Small intestine (tissue), 7 donors: ENCODE measurements around the gene CISTR. TPM values are rescaled to one million over a fixed set of nuclear protein-coding genes. Genes with fewer than 3 reads are reported as not detected.

Experiments
- DNase-seq, 2 donors: peaks; one replicate each; pipeline versions ENCODE4 v3.0.0 to v3.0.0-alpha.2; 2013
- FAIRE-seq: peaks from 2 replicates; lab custom pipeline; 2012; peaks lifted over from hg19 to GRCh38; lab: Jason Lieb, UNC
- H3K27ac ChIP-seq, 3 donors: one replicate each; pipeline ENCODE4 v1.5.1; 2013; ENCODE audit warnings: low read length in 2 of 3, mild to moderate bottlenecking in 2 of 3, control low read depth in 1 of 3, inconsistent platforms in 1 of 3, low read depth in 1 of 3, moderate library complexity in 1 of 3
- H3K27me3 ChIP-seq, 3 donors: one replicate each; pipeline ENCODE4 v1.6.1; 2013; ENCODE audit warnings: low read length in 3 of 3, inconsistent platforms in 1 of 3; ENCODE audit not compliant: control insufficient read depth in 3 of 3, insufficient read depth in 3 of 3
- H3K36me3 ChIP-seq, 3 donors: one replicate each; pipeline ENCODE4 v1.6.1; 2013; ENCODE audit warnings: low read length in 3 of 3, inconsistent platforms in 1 of 3, low read depth in 1 of 3, mild to moderate bottlenecking in 1 of 3, moderate library complexity in 1 of 3; ENCODE audit not compliant: control insufficient read depth in 3 of 3, insufficient read depth in 2 of 3
- H3K4me1 ChIP-seq, 3 donors: one replicate each; pipeline ENCODE4 v1.6.1; 2013; ENCODE audit warnings: low read length in 2 of 3, inconsistent platforms in 1 of 3, low read depth in 1 of 3, mild to moderate bottlenecking in 1 of 3, moderate library complexity in 1 of 3; ENCODE audit not compliant: control insufficient read depth in 3 of 3, insufficient read depth in 2 of 3
- H3K4me3 ChIP-seq, 3 donors: one replicate each; pipeline ENCODE4 v1.5.1; 2013; ENCODE audit warnings: low read length in 3 of 3, control low read depth in 1 of 3, inconsistent platforms in 1 of 3, low read depth in 1 of 3, mild to moderate bottlenecking in 1 of 3, moderate library complexity in 1 of 3
- H3K9me3 ChIP-seq, 2 donors: one replicate each; pipeline ENCODE4 v1.6.1; 2013; ENCODE audit warnings: low read depth in 1 of 2, low read length in 1 of 2; ENCODE audit not compliant: control insufficient read depth in 2 of 2, insufficient read depth in 1 of 2
- WGBS, 3 donors: extraction: QIAGEN DNeasy Blood & Tissue Kit; methylation state at CpG; one replicate each; pipeline ENCODE4 v1.1.7; 2013; 5-methylcytosine and 5-hydroxymethylcytosine counted together
- polyA plus RNA-seq, 4 donors: library from polyadenylated mRNA; stranded (reverse) in 3 of 4; unstranded in 1 of 4; fragments of 200-250 nt in 3 of 4; fragments of 120-200 nt in 1 of 4; gene quantifications; one replicate each; pipeline versions ENCODE4 v1.2.1 to v1.2.3, GENCODE V29; 2013
- donor health status: healthy with polysubstance abuse.
- donor health status: control.
- donor health status: control.
- donor health status: Bipolar disorder and iron deficiency.
- donor health status: healthy.

The CISTR gene
- polyA plus RNA-seq, 4 donors: not detected

DNA sequence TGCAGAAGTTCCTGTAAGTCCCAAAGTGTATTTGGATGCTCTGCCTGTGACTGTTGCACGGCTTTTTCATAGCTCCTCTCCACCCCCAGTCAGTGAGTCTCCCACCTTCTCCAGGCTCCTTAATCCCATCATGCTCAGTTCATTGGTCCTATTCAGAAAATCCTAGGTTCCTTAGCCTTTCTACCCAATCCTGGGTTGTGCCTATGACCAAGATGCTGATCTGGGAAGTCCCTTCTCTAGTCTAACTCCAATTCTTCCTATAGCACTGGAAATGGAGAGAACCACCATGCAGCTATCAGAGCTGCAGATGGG, 7.7 kb downstream of the CISTR start:
- Histone ChIP-seq H3K9me3 (no peaks in the 10 kb centered on the region), H3K27ac (no peak overlapping the region), H3K4me3 (no peak overlapping the region), H3K4me1 (peaks cover 0 to 13% (median 2%) of the 10 kb centered on the region in 3 donors), H3K27me3 (peaks cover 10 to 79% (median 30%) of the 10 kb centered on the region in 3 donors), H3K36me3 (no peaks in the 10 kb centered on the region)
- FAIRE-seq (no peak), DNase-seq (no peak)
- 82 to 89% (median 82%) methylated on average over 1 of the region's 1 CpG for WGBS, 3 donors

DNA sequence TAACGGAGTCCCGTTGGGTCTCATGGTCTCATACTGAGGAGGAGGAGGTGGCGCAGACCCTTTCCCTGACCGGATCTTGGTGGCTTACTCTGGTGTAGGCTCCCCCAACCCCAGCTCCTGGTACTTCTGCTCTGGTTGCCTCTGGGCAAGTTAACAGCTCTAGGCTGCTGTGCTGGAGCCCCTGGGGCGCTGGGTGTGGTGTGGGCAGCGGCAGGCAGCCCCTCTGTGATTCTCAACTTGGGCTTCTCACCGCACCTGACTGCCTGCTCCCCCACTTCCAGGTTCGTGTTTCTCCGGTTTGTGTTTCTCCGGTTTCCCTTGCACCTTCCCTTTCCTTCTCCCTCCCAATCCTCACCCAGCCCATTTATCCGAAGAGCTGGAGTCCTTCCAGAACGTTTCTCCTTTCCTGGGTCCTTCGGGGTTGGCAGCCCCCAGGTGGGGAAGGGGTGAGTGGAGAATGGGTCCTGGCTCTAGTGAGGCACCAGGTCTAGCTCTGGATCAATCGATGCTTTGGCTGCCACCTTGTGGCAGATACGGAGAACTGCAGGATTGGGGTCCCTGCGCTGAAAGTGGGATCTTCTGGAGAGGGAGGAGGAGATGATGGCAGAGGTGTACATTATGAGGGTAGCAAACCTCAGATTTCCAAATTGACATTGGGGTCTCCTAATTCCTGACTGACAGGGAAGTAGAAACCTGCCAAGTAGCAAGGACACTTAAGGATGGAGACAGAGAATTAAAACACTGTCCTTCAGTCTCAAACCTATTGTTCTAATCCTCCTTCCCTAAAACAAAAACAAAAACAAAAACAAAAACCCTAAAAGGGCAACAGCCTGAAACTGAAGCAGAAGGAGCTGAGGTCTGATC, 8.3 kb downstream of the CISTR start:
- Histone ChIP-seq H3K36me3 (no peaks in the 10 kb centered on the region), H3K4me3 (peak overlapping the region in 1 of 3 donors; percentile 15), H3K27me3 (peaks cover 7 to 79% (median 32%) of the 10 kb centered on the region in 3 donors), H3K27ac (no peak overlapping the region), H3K4me1 (peaks cover 0 to 18% (median 4%) of the 10 kb centered on the region in 3 donors), H3K9me3 (no peaks in the 10 kb centered on the region)
- 15 to 19% (median 16%) methylated on average over 16 of the region's 16 CpGs for WGBS, 3 donors
- peak; percentile 67 to 79 for DNase-seq
- FAIRE-seq: no peak

DNA sequence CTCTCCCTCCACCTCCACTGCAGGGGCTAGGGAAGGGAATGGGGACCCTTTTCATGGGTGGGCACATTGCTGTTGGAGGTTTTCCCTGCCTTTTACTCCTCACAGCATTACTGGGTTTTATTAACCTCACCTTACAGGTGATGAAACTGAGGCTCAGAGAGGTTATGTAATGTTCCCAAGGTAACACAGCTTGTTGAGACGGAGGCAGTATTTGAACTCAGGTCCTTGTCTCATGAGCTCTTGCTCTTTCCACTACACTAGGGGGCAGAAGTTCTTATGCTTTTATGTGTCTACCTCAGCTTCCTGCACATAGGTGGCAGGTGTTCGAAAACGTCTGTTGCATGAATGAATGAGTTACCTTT, 11.7 kb downstream of the CISTR start:
- DNase-seq (no peak), FAIRE-seq (no peak)
- 43 to 68% (median 50%) methylated on average over 3 of the region's 3 CpGs for WGBS, 3 donors
- no peak overlapping the region for H3K4me3 ChIP-seq
- H3K9me3 ChIP-seq: no peaks in the 10 kb centered on the region
- H3K27ac ChIP-seq: no peak overlapping the region
- H3K36me3 ChIP-seq: no peaks in the 10 kb centered on the region
- H3K27me3 ChIP-seq: peaks cover 0 to 89% (median 33%) of the 10 kb centered on the region in 3 donors
- H3K4me1 ChIP-seq: peaks cover 0 to 24% (median 4%) of the 10 kb centered on the region in 3 donors

DNA sequence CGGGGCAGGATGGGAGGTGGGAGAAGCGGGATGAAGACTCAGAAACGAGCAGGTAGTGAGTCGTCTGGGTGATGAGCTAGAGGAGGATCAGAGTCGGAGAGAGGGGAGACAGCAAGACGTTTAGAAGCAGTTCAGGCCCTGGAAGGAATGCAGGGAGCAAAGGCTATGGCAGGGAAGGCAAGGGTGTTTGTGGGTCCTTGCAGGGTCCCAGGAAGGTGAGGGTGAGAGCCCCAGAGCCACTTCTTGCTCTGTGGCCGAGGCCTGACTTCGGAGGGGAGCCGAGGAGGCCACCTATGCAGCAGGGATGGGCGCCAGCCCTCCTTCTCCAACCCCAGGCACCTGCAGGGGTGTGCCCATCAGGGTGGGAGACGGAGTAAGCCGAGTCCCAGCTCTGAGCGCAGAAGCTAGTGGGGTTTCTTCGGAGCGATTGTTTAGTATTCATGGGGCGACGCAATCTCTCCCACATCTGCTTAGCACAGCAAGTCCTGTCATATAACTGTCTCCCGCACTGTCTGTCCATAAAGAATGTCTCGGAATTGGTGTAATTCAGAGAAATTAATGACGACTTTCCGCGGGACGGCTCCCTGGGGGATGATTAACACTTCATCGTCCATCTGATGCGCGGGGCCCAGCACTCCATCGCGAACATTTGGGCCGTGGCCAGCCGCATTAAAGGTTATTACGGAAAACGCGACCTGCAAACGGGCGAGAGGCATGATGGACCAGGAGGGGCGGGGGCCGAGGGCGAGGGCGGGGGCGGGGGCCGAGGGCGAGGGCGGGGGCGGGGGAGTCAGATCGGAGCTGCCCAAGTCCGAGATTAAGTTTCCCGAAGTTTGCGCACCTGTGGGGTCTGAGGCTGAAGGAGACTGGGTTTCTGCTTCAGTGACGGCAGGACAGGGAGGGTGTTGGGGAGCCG, 12.3 kb downstream of the CISTR start:
- H3K9me3 ChIP-seq: no peaks in the 10 kb centered on the region

DNA sequence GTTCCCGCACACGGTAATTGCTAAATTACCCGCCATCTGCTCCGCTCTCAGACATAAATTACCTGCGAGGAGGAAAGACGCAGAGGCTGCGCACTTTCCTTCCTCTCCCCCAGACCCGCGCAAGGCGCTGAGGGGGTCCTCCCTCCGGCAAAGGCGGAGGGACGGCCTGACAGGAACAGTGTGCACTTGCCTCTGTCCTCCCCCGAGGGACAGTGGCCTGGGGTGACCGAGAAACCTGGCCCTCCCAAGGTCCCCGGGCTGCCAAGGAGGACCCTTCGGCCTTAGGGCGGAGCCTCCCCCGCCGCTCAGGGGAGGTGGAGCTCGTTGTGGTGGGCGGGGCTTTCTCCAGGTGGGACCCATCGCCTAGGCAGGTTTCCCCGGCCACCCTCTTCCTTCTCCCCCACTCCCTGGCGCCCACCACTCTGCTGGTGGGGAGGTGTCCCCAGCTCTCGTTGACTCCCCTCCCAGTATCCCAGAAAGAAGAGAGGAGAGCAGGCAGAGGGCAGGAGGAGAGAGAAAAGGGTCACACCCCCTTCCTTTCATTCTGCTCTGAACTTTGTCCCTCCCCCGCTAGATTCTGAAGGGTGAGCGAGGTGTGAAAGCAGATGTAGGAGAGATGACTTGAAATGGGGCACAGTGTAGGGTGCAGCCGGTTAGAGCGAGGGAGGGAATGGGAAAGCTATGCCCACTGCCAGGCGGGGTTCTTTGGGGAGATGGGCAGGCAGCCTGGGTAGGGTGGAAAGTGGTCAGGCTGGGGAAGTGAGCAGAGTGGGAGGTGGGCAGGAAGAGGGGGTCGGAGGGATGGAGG, 13.2 kb downstream of the CISTR start:
- Histone ChIP-seq H3K4me1 (peaks cover 0 to 24% (median 4%) of the 10 kb centered on the region in 3 donors), H3K9me3 (no peaks in the 10 kb centered on the region), H3K36me3 (no peaks in the 10 kb centered on the region), H3K27me3 (peaks cover 0 to 84% (median 31%) of the 10 kb centered on the region in 3 donors), H3K4me3 (peak overlapping the region in 2 of 3 donors; percentile 18 to 24), H3K27ac (no peak overlapping the region)
- DNase-seq: peak; percentile 45 to 74
- FAIRE-seq: no peak
- 3 to 9% (median 5%) methylated on average over 28 to 32 of the region's 32 CpGs for WGBS, 3 donors

More for the DNA sequence above, 12.3 kb downstream of the CISTR start:
- FAIRE-seq: no peak
- no peak for DNase-seq
- Histone ChIP-seq H3K4me3 (no peak overlapping the region), H3K27ac (no peak overlapping the region), H3K27me3 (peaks cover 0 to 88% (median 33%) of the 10 kb centered on the region in 3 donors), H3K36me3 (no peaks in the 10 kb centered on the region), H3K4me1 (peaks cover 0 to 24% (median 4%) of the 10 kb centered on the region in 3 donors)
- WGBS, 3 donors: 2 to 4% (median 4%) methylated on average over 45 to 50 of the region's 50 CpGs

DNA sequence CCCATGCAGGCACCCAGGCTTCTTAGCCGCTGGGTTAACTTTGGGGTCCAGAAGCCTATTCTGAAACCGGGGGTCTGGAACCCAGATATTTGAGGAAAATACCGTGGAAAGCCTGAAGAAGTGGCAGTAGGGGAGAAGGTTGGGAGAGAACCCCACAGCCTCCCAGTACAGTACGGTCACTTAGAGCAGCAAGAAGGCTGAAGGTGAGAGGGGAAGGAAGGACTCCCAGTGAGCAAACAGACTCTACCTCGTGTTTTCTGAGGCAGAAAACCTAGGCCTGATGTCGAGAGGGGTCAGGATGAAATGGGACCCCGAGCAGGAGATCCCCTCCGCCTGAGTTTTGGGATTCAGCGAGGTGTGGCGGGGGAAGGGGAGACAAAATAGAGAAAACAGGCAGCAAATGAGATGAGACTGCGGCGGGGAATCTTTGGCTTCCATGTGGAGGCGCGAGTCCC, 13.8 kb downstream of the CISTR start:
- DNase-seq: no peak
- no peak for FAIRE-seq
- Histone ChIP-seq H3K4me1 (peaks cover 0 to 21% (median 4%) of the 10 kb centered on the region in 3 donors), H3K9me3 (no peaks in the 10 kb centered on the region), H3K27me3 (peaks cover 0 to 77% (median 31%) of the 10 kb centered on the region in 3 donors), H3K4me3 (peak overlapping the region in 1 of 3 donors; percentile 18), H3K36me3 (no peaks in the 10 kb centered on the region), H3K27ac (no peak overlapping the region)
- whole genome bisulfite sequencing, 3 donors: 44 to 64% (median 63%) methylated on average over 14 of the region's 14 CpGs

DNA sequence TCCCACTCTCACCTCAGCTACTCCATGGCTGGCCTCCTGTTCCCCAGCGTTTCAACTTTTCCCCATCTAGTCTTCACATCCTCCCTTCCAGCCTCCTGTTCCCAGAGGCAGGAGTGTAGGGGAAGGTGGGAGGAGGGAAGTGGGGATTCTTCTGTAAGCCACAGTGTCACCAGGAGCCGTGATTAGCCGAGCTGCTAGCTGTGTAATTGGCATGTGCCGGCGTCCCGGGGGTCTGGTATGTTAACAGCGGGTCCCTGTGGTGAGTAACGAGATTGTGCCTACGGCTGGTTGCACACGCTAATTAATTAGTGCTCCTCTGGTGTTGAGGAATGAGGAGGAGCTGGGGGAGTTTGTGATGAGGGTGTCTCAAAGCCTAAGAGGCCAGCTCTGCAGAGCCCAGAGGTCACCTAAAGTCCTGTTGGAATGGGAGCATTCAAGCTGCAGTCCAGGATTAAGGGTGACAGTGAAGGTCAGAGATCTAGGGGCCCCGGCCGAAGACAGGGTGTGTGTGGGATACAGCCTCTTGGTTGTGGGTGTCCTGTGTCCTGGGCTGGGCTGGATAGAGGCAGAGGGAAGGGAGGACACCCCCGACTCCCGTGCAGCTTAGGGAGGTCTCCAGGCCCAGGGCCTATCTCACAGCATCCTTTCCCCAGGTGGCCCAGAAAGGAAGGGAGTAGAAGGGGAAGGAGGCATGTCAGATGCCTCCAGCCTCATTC, 14.5 kb downstream of the CISTR start:
- DNase-seq: no peak
- Histone ChIP-seq H3K27ac (no peak overlapping the region), H3K4me1 (peaks cover 0 to 21% (median 4%) of the 10 kb centered on the region in 3 donors), H3K4me3 (no peak overlapping the region), H3K27me3 (peaks cover 0 to 73% (median 30%) of the 10 kb centered on the region in 3 donors), H3K9me3 (no peaks in the 10 kb centered on the region), H3K36me3 (no peaks in the 10 kb centered on the region)
- no peak for FAIRE-seq
- WGBS, 3 donors: 82 to 91% (median 84%) methylated on average over 14 of the region's 14 CpGs
